ENCODE measurements around the gene APPBP2.
A peak's percentile ranks its signal among the peaks of the same experiment; 100 is the strongest.
"Not testable (repeated sequence)": the region's sequence is repeated elsewhere in the genome, so short reads cannot be mapped to it uniquely, and the experiment has no call there.

The APPBP2 gene

DNA sequence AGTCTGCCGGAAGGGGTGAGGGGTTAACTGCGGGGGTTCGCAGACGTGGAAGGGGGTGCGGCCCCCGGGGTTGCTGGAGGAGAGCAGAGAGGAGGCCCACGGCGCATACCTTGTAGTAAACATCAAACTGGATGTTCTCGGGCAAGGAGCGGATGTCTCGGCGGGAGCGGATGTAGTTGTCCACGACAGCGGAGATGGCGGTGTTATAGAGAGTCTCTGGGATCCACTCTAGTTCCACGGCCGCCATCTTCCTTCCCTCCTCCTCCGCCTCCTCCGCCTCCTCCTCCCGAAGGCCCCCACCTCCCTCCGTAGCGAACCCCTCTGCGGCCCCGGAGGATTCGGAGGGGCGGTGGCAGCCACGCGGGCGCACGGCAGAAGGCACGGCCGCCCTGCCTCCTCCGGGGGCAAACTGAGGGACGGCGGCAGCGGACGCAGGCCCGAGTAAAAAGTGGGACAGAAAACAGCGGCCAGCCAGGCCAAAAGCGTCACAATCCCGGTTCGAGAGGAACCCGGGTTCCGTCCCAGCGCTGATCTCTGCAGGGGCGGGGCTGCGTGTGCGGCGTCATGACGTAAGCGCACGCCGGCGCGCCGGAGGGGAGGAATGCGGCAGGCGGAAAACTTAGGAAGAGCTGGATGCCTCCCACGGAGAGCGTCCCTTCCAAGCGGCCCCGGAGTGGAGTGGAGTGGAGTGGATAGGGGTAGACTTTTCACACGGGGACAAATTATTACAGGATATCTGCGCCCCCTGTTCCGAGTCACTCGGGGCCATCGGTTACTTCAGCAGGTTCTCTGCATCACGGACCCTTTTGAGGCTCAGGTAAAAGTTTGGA is at the start of gene APPBP2:
Gene APPBP2 (minus strand): TSS at position 558 of the 830 bp plus-strand sequence. CDS start 311 bp downstream, at position 247.
- peak; percentile 10 to 74 for DNase-seq

DNA sequence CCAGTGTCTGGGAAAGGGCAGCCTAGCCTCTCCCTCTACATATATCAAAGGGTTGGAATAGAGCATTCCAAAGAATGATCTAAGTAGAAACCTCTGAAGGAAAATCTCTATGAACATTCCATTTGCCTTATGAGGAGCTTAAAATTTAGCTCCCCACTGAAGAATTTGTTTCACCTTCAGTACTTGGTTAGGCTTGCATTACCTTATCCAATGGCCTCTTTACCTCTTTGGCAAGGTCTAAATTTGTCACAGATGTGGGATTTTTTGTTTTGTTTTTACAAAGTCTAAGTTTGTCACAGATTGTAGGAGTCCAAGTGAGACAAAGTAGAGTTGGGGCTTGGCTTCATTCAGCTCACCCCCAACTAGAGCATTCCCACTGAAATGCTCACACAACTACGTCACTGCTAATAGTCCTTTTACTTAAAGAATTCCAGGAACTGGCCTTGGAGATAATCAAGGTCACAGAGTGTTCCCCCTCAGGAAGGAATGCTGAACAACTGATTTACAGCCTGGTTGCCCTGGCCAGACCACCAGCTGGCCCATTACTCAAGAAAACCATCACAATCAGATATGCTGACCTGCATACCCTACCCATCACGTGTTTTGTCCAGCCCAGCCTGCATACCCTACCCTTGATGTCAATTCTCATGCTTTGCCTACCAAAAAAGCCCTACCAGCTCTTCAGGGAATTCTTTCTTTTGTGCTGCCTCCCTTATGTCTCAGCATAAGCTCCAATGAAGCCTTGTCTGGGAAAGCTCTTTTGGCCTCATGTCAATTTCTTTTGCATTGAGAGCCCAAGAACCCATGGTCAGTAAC is 47.4 kb upstream of the APPBP2 start:
- DNase-seq = no peak

- DNase-seq = no peak
These were observed 39.2 kb upstream of the APPBP2 start for GRCh38 chr17:60565233-60565632.

- no peak for DNase-seq
These were observed 37.7 kb upstream of the APPBP2 start for GRCh38 chr17:60563743-60564142.

GRCh38 chr17:60562421-60562820 is 36.4 kb upstream of the APPBP2 start:
- no peak for DNase-seq

- no peak for DNase-seq
These were observed 34.8 kb upstream of the APPBP2 start for GRCh38 chr17:60560860-60561257.

DNA sequence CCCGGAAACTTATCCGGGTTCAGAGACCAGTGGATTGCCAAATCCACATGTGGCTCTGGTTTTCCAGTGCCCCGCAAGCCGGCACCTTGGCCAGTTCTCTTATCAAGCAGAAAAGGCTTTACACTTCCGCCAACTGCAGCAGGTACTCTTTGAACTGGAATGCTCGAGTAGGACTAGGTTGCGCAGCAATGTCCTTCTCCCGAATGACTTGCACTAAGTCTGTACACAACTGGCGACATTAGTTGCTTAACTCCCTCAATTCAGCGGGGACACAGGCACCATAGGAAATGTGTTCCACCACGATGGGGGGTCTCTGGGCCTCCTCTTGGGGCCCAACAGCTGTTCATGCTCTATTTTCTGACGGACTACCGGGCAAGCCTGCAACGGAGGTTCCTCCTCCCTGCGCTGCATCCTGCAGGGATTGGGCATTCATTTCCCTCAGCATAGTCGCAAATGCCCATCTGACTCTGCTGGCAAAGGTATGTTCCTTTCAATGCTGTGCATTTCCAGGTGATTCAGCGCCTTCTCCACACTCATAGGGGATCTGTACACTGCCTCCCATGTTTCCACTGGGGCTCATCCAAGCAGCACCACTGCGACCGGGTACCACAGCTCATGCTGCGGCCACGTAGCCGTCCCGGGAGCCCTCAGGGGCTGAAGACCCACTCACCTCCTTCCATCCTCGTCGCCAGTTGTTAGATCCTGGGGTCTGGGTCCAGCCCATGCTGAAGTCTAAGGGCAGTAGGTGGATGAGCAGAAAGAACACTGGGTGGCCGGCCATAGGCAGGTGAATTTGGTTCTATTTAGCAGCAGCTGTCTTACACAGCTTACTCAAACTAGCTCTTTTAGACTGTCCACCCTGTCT is 34.2 kb upstream of the APPBP2 start:
- DNase-seq = no peak

DNA sequence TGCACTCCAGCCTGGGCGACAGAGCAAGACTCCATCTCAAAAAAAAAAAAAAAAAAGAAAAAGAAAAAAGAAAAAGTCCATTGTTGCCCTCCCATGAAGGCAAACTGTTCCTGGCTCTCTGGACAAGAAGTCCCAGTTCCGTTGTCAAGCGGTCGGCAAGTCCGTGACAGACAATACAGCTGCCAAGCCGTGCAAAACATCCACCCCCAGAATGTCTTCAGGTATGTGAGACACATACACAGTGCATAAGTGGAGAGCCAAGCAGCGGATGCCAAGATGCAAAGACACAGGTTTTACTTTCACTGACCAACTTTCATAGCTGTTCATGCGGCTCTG is 33.6 kb upstream of the APPBP2 start:
- DNase-seq = no peak

- DNase-seq = no peak
These were observed 31.8 kb upstream of the APPBP2 start for GRCh38 chr17:60557805-60558204.

DNA sequence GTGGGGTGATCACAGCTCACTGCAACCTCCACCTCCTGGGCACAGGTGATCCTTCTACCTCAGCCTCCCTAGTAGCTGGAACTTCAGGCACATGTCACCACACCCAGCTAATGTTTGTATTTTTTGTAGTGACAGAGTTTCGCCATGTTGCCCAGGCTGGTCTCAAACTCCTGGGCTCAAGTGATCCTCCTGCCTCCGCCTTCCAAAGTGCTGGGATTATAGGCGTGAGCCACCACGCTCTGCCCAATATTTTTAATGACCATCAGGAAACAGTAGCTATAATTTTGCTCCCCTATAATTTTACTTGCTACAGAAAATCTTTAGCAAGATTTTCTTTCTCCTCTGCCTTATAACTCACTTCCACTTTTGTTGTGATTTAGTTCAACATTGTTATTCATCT is 29.7 kb upstream of the APPBP2 start:
- no peak for DNase-seq

- no peak for DNase-seq
These were observed 28.3 kb upstream of the APPBP2 start for GRCh38 chr17:60554377-60554788.

DNA sequence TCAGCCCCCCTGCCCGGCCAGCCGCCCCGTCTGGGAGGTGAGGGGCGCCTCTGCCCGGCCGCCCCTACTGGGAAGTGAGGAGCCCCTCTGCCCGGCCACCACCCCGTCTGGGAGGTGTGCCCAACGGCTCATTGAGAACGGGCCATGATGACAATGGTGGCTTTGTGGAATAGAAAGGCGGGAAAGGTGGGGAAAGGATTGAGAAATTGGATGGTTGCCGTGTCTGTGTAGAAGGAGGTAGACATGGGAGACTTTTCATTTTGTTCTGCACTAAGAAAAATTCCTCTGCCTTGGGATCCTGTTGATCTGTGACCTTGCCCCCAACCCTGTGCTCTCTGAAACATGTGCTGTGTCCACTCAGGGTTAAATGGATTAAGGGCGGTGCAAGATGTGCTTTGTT is 26.2 kb upstream of the APPBP2 start:
- DNase-seq = not testable (repeated sequence)

DNA sequence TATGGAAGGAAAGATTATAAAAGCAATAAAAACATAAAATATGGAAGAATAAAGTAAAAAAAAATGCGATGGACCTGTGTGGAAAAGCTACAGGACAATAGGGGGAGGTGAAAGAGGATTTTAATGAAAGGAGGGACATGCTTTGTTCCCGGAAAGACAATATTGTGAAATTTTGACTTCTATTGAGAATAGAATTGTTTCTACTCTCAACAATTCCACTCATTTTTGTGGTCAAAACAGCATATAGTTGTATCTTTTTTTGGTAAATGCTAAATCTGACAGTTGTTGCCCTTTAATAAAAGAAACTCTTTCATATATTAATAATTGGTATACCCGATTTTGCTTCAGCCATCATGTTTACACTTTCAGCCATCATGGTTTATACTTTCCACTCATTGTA is 22.9 kb upstream of the APPBP2 start:
- DNase-seq = no peak

- no peak for DNase-seq
These were observed 19.6 kb upstream of the APPBP2 start for GRCh38 chr17:60545465-60546191.

DNA sequence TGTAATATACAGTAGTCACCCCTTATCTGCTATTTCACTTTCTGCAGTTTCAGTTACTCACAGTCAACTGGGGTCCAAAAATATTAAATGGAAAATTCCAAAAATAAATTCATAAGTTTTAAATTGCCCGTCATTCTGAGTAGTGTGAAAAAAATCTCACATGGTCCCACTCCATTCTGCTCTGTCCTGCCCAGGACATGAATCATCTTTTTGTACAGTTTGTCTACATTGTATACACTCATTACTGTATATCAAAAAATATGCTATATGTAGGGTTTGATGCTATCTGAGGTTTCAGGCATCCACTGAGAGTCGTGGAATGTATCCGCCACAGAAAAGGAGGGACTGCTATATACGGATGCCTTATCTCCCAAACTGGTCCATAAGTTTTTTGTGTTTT is 16.0 kb upstream of the APPBP2 start:
- DNase-seq = no peak

GRCh38 chr17:60540460-60540859 is 14.4 kb upstream of the APPBP2 start:
- no peak for DNase-seq

DNA sequence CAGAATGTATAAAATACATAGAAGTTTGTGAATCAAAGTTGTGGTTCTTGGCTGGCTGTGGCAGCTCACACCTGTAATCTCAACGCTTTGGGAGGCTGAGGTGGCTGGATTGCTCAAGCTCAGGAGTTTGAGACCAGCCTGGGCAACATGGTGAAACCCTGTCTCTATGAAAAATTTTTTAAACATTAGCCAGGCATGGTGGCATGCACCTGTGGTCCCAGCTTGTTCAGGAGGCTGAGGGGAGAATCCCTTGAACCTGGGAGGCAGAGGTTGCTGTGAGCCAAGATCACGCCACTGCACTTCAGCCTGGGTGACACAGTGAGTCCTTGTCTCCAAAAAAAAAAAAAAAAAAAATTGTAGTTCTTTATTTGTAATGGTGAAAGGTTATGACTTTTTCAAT is 13.8 kb upstream of the APPBP2 start:
- no peak for DNase-seq

DNA sequence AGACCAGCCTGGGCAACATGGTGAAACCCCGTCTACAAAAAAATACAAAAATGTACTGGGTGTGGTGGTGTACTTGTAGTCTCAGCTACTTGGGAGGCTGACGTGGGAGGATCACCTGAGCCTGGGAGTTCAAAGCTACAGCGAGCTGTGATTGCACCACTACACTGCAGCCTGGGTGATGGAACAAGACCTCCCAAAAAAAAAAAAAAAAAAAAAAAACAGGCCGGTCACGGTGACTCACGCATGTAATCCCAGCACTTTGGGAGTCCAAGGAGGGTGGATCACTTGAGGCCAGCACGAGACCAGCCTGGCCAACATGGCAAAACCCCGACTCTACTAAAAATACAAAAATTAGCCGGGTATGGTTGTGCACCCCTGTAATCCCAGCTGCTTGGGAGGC is 12.7 kb upstream of the APPBP2 start:
- no peak for DNase-seq

- DNase-seq = no peak
These were observed 9.6 kb upstream of the APPBP2 start for GRCh38 chr17:60535382-60536279.

DNA sequence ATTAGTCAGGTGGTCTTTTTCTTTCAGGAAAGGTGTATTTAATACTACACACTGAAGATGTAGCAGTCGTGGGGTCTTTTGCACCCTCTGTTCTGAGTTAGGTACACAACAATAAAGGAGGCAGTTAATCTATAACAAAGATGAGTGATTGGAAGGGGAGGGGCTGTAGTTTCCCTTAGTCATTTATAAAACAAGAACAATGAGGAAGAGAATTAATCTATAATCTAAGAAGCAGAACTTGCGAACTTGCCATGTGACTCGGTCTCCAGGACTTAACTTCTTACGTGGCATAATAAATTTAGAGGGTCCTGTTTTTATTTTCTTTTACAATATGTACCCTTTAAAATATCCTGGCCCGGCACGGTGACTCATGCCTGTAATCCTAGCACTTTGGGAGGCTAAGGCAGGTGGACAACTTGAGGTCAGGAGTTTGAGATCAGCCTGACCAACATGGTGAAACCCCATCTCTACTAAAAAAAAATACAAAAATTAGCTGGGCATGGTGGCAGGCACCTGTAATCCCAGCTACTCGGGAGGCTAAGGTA is 8.6 kb upstream of the APPBP2 start:
- no peak for DNase-seq

- no peak for DNase-seq
These were observed 8.0 kb upstream of the APPBP2 start for GRCh38 chr17:60534010-60534555.

All from cerebellar nuclear complex (tissue), 1 donor.